Duodenal mucosa (tissue), 2 donors: ENCODE results near the gene MAP4K4.

ENCODE experiments used
- H3K27ac ChIP-seq: one replicate; pipeline ENCODE4 v1.7.0; 2013; ENCODE audit warnings: low read depth, low read length
- H3K27me3 ChIP-seq, 2 donors: one replicate each; pipeline ENCODE4 v1.7.0; 2013; ENCODE audit warnings: low read length in 2 of 2, control low read depth in 1 of 2; ENCODE audit not compliant: insufficient read depth in 2 of 2, control insufficient read depth in 1 of 2
- H3K36me3 ChIP-seq, 2 donors: one replicate each; pipeline ENCODE4 v1.7.0; 2013; ENCODE audit warnings: low read length in 2 of 2, control low read depth in 1 of 2; ENCODE audit not compliant: insufficient read depth in 2 of 2, control insufficient read depth in 1 of 2
- H3K4me1 ChIP-seq, 2 donors: one replicate each; pipeline ENCODE4 v1.7.0; 2013; ENCODE audit warnings: low read length in 2 of 2, control low read depth in 1 of 2; ENCODE audit not compliant: insufficient read depth in 2 of 2, control insufficient read depth in 1 of 2
- H3K4me3 ChIP-seq, 2 donors: one replicate each; pipeline ENCODE4 v1.7.0; 2013; ENCODE audit warnings: low read length in 2 of 2, low read depth in 1 of 2
- H3K9ac ChIP-seq, 2 donors: one replicate each; pipeline ENCODE4 v1.7.0; 2013; ENCODE audit warnings: low read length in 2 of 2, low read depth in 1 of 2
- H3K9me3 ChIP-seq, 2 donors: one replicate each; pipeline ENCODE4 v1.7.0; 2013; ENCODE audit warnings: low read length in 2 of 2, control low read depth in 1 of 2; ENCODE audit not compliant: control insufficient read depth in 1 of 2

MAP4K4 gene

GRCh38 chr2:101942851-101943250 is 245.3 kb downstream of the MAP4K4 start:
- Histone ChIP-seq H3K36me3 (no peaks in the 10 kb centered on the region), H3K9ac (no peak overlapping the region), H3K4me1 (no peaks in the 10 kb centered on the region), H3K27ac (no peak overlapping the region), H3K9me3 (no peaks in the 10 kb centered on the region), H3K27me3 (no peaks in the 10 kb centered on the region), H3K4me3 (no peak overlapping the region)
